ENCODE results near the gene MLIP. TPM values are rescaled to one million over a fixed set of nuclear protein-coding genes. Genes with fewer than 3 reads are reported as not detected.

Gene MLIP
- total and polyA plus RNA-seq, 2 of the 8 experiments (the other 6 are each of a cell fraction or from before 2014, with no cell fraction given) = not detected

- TF ChIP-seq CHD7 (IDR thresholded peaks at IDR 0.05; ENCODE audit: insufficient replicate concordance, low read length) = no peak
- TF ChIP-seq YY1 (IDR thresholded peaks at IDR 0.05; ENCODE audit: low read depth, low read length) = no peak
- TF ChIP-seq EGR1 (IDR thresholded peaks at IDR 0.05; ENCODE audit: borderline replicate concordance, low read depth, low read length) = no peak
- TF ChIP-seq USF2 (IDR thresholded peaks at IDR 0.05; ENCODE audit: low read length) = no peak
- TF ChIP-seq RXRA (IDR thresholded peaks at IDR 0.05; ENCODE audit: insufficient read depth, low read depth, low read length) = no peak
- no peak for TF ChIP-seq SP4 (IDR thresholded peaks at IDR 0.05; ENCODE audit: low read length)
- no peak for TF ChIP-seq CEBPB (IDR thresholded peaks at IDR 0.05; ENCODE audit: low read depth, low read length)
- no peak for TF ChIP-seq HDAC6 (IDR thresholded peaks at IDR 0.05; ENCODE audit: low read depth, low read length)
- TF ChIP-seq CHD1 (IDR thresholded peaks at IDR 0.05; ENCODE audit: low read depth, low read length) = no peak
- TF ChIP-seq BRCA1 (IDR thresholded peaks at IDR 0.05; ENCODE audit: low read depth, low read length) = no peak
Measured at GRCh38 chr6:54234539-54234938, 123.3 kb downstream of the MLIP start (continued).
